Erythroblast (primary cell): ENCODE measurements around the gene FAM3C.

ENCODE experiments used
- GATA1 ChIP-seq: IDR thresholded peaks from 2 replicates; pipeline ENCODE4 v1.6.1; 2011; ENCODE audit warnings: low read depth, mild to moderate bottlenecking, control low read depth, low read length, moderate library complexity
- POLR2A ChIP-seq: IDR thresholded peaks from 2 replicates; pipeline ENCODE4 v1.6.1; 2011; ENCODE audit warnings: mild to moderate bottlenecking, low read length

DNA sequence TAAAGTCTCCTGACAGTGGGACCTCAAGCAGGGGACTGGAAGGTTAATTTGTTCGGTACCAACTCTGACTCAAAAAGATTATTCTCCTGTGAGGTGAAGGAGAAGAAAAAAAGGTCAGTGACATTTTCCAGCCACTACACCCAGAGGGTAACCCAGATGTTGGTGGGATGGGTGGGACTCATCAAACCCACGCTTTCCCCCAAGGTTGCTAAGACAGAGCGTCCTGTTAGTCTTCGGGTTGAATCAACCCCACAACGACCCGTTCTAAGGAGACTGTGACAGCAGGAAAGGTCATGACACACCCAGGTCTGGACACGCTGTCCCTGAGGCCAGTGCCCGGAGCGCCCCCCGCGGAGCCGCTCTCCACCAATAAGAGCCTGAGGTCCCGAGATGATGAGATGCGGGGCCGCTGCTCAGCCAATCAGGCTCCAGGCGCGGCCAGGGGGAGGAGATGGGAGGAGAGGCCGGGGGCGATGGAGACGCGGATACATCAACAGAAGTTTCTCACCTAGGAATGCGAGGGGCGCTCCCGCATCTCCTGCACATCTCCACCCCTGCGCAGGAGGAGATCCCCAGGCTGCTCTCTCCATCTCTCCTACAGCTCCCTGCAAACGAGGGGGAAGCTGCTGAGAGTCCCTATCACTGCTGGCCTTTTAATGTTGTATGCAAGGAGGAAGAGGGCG, 67.5 kb downstream of the FAM3C start, which contains the start of gene WNT16:
- TF ChIP-seq POLR2A (no peak), GATA1 (no peak)
